ENCODE data around the gene HSD11B2.

- TF ChIP-seq CTCF (IDR thresholded peaks at IDR 0.05; ENCODE audit: extremely low read depth in 1 of 2, insufficient read depth in 1 of 2, low read depth in 1 of 2, low read length in 2 of 2) (peak; percentile 63 to 66), FOS (IDR thresholded peaks at IDR 0.05; ENCODE audit: borderline replicate concordance, insufficient read depth, low read length) (no peak), MYC (IDR thresholded peaks at IDR 0.05; ENCODE audit: low read depth, low read length) (no peak), EZH2 (IDR thresholded peaks at IDR 0.05; ENCODE audit: borderline replicate concordance, low read depth, low read length, severe bottlenecking) (no peak), POLR2A (IDR thresholded peaks at IDR 0.05; ENCODE audit: low read depth, low read length) (no peak)
These were observed 16.7 kb downstream of the HSD11B2 start for GRCh38 chr16:67447508-67448076.
